ENCODE data around the gene DEFB128.
A peak's percentile ranks its signal among the peaks of the same experiment; 100 is the strongest.
"Not testable (repeated sequence)": the region's sequence is repeated elsewhere in the genome, so short reads cannot be mapped to it uniquely, and the experiment has no call there.

The DEFB128 gene

DNA sequence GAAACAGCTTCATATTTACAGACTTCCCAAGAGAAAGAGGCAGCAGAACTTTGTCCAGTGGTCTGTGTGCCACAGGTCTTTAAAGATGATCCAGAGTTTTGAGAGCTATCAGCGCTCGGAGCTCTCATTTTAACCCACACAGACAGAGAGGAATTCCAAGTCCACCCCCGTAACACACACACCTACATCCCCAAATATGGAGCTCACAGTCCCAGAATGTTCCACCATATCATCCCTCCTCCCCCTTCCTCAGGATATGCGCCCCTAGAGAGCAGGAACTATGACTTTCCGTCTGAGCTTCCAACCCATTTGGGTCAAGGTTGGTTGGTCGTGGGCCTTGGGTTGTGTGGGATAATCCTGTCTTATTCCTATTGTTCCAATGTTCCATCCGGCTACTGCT, at the start of gene DEFB128:
DEFB128 (minus strand) TSS at position 101 of the 400 bp plus-strand sequence; CDS start at position 13, 88 bp downstream.
- Mint-ChIP-seq H3K4me1 (ENCODE audit: low read depth) (peaks cover under 1% of the 10 kb centered on the region), H3K4me3 (no peak within 1 kb of the TSS), H3K27ac (no peak within 1 kb of the TSS), H3K36me3 (ENCODE audit: low read depth) (no peaks in the 10 kb centered on the region), H3K27me3 (peaks cover 52% of the 10 kb centered on the region), H3K9me3 (peaks cover 5% of the 10 kb centered on the region)
- DNase-seq, result no peak

GRCh38 chr20:237929-238328, 48.4 kb upstream of the DEFB128 start:
- no peaks in the 10 kb centered on the region for H3K36me3 Mint-ChIP-seq (ENCODE audit: low read depth)
- H3K9me3 Mint-ChIP-seq, result no peaks in the 10 kb centered on the region
- peak overlapping the region; percentile 89 for H3K27ac Mint-ChIP-seq
- peak overlapping the region; percentile 41 for H3K4me3 Mint-ChIP-seq
- H3K4me1 Mint-ChIP-seq (ENCODE audit: low read depth), result peaks cover 25% of the 10 kb centered on the region
- DNase-seq, result no peak
- no peaks in the 10 kb centered on the region for H3K27me3 Mint-ChIP-seq

GRCh38 chr20:237489-237888, 48.0 kb upstream of the DEFB128 start:
- H3K4me1 Mint-ChIP-seq (ENCODE audit: low read depth), result peaks cover 25% of the 10 kb centered on the region
- peak overlapping the region; percentile 41 for H3K4me3 Mint-ChIP-seq
- H3K27ac Mint-ChIP-seq, result peak overlapping the region; percentile 89
- no peaks in the 10 kb centered on the region for H3K9me3 Mint-ChIP-seq
- H3K36me3 Mint-ChIP-seq (ENCODE audit: low read depth), result no peaks in the 10 kb centered on the region
- no peak for DNase-seq
- H3K27me3 Mint-ChIP-seq, result no peaks in the 10 kb centered on the region

- no peaks in the 10 kb centered on the region for H3K36me3 Mint-ChIP-seq (ENCODE audit: low read depth)
- H3K27ac Mint-ChIP-seq, result peak overlapping the region; percentile 45
- no peaks in the 10 kb centered on the region for H3K27me3 Mint-ChIP-seq
Observed at GRCh38 chr20:235891-236290, 46.4 kb upstream of the DEFB128 start.

DNA sequence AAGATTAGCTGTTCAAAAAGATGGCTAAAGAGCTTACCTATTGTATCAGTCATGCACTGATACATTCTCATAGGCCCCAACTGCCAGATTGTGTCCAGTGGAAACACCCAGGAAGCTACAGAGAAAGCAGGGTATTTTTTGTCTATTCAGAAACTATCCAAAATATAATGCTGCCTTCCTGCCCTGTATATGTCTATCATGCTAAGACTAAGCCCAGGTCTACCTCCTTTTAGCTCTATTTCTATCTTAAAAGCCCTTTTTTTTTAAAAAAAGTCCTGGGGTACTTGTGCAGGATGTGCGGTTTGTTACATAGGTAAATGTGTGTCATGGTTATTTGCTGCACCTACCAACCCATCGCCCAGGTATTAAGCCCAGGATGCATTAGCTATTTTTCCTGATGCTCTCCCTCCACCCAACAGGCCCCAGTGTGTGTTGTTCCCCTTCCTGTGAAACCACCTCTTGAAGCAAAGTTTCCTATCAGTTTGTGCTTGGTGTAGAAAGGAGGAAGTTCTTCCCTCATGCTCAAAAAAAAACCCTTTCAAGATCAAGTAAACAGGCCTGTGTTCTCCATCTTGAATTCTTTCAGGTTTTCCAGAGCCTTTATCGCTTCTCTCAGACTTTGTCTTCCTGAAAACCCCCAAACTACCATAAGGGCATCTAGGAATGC, 38.1 kb upstream of the DEFB128 start:
- Mint-ChIP-seq H3K4me1 (ENCODE audit: low read depth) (peaks cover 16% of the 10 kb centered on the region), H3K27me3 (peaks cover 7% of the 10 kb centered on the region), H3K36me3 (ENCODE audit: low read depth) (no peaks in the 10 kb centered on the region), H3K4me3 (no peak overlapping the region), H3K9me3 (no peaks in the 10 kb centered on the region), H3K27ac (no peak overlapping the region)
- DNase-seq, result no peak

More at GRCh38 chr20:235891-236290, 46.4 kb upstream of the DEFB128 start:
- DNase-seq, result no peak
- no peak overlapping the region for H3K4me3 Mint-ChIP-seq
- H3K4me1 Mint-ChIP-seq (ENCODE audit: low read depth), result peaks cover 25% of the 10 kb centered on the region
- no peaks in the 10 kb centered on the region for H3K9me3 Mint-ChIP-seq

DNA sequence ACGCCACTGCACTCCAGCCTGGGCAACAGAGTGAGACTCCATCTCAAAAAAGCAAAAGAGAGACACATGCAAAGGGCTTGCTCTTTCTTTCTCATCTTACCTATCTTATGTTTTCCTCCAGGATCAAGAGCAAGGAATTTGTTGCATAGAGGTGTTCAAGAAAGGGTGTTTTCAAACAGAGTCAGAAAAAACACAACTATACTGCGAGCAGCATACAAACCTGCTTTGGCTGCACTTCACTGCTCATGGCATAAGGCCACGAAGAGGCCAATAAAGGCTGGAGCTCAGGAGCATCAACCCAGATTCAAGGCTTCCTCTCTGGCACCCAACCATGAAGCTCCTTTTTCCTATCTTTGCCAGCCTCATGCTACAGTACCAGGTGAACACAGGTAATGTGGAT, 37.4 kb upstream of the DEFB128 start, which contains the start of gene DEFB129:
DEFB129 (plus strand) TSS at position 301 of the 400 bp plus-strand sequence; CDS start at position 332, 31 bp downstream.
- no peak within 1 kb of the TSS for H3K27ac Mint-ChIP-seq
- peaks cover 16% of the 10 kb centered on the region for H3K4me1 Mint-ChIP-seq (ENCODE audit: low read depth)
- no peak within 1 kb of the TSS for H3K4me3 Mint-ChIP-seq
- H3K27me3 Mint-ChIP-seq, result peaks cover 7% of the 10 kb centered on the region
- DNase-seq, result no peak
- H3K36me3 Mint-ChIP-seq (ENCODE audit: low read depth), result no peaks in the 10 kb centered on the region
- no peaks in the 10 kb centered on the region for H3K9me3 Mint-ChIP-seq

- peaks cover 16% of the 10 kb centered on the region for H3K4me1 Mint-ChIP-seq (ENCODE audit: low read depth)
- H3K9me3 Mint-ChIP-seq; H3K27me3 Mint-ChIP-seq; H3K4me3 Mint-ChIP-seq; H3K27ac Mint-ChIP-seq; DNase-seq; H3K36me3 Mint-ChIP-seq (ENCODE audit: low read depth): not testable (repeated sequence)
Observed at GRCh38 chr20:225879-226278, 36.4 kb upstream of the DEFB128 start.

DNA sequence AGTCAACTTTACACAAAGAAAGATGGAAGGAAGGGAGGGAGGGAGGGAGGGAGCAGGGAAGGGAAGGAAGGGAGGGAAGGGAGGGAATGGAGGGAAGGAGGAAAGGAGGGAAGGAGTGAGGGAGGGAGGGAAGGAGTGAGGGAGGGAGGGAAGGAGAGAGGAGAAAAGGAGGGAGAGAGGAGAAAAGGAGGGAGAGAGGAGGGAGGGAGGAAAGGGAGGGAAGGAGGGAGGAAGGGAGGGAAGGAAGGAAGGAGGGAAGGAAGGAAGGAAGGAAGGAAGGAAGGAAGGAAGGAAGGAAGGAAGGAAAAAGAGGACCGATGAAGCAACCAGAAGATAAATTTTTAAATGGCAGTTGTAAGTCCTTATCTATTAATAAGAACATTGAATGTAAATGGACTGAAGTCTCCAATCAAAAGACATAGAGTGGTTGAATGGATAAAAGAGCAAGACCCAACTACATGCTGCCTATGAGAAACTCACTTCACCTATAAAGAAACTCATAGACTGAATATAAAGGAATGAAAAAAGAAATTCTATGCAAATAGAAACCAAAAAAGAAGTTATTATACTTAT, 31.8 kb upstream of the DEFB128 start:
- Mint-ChIP-seq H3K27me3 (peaks cover 36% of the 10 kb centered on the region), H3K4me1 (ENCODE audit: low read depth) (peaks cover 1% of the 10 kb centered on the region), H3K36me3 (ENCODE audit: low read depth) (no peaks in the 10 kb centered on the region), H3K27ac (no peak overlapping the region), H3K9me3 (no peaks in the 10 kb centered on the region), H3K4me3 (no peak overlapping the region)
- DNase-seq, result no peak

- Mint-ChIP-seq H3K27me3 (peaks cover 36% of the 10 kb centered on the region), H3K4me1 (ENCODE audit: low read depth) (no peaks in the 10 kb centered on the region), H3K27ac (no peak overlapping the region), H3K36me3 (ENCODE audit: low read depth) (no peaks in the 10 kb centered on the region), H3K4me3 (no peak overlapping the region), H3K9me3 (no peaks in the 10 kb centered on the region)
- DNase-seq, result no peak
Observed at GRCh38 chr20:219290-220115, 30.0 kb upstream of the DEFB128 start.

GRCh38 chr20:217266-217665, 27.8 kb upstream of the DEFB128 start:
- no peak overlapping the region for H3K4me3 Mint-ChIP-seq
- no peak for DNase-seq
- peaks cover 29% of the 10 kb centered on the region for H3K27me3 Mint-ChIP-seq
- no peaks in the 10 kb centered on the region for H3K9me3 Mint-ChIP-seq
- no peaks in the 10 kb centered on the region for H3K4me1 Mint-ChIP-seq (ENCODE audit: low read depth)
- no peaks in the 10 kb centered on the region for H3K36me3 Mint-ChIP-seq (ENCODE audit: low read depth)
- no peak overlapping the region for H3K27ac Mint-ChIP-seq

GRCh38 chr20:215796-216195, 26.3 kb upstream of the DEFB128 start:
- H3K4me1 Mint-ChIP-seq (ENCODE audit: low read depth), result no peaks in the 10 kb centered on the region

GRCh38 chr20:214383-214782, 24.9 kb upstream of the DEFB128 start:
- no peak for DNase-seq
- H3K27me3 Mint-ChIP-seq, result peaks cover 14% of the 10 kb centered on the region
- H3K27ac Mint-ChIP-seq, result no peak overlapping the region
- H3K36me3 Mint-ChIP-seq (ENCODE audit: low read depth), result no peaks in the 10 kb centered on the region
- no peak overlapping the region for H3K4me3 Mint-ChIP-seq
- H3K4me1 Mint-ChIP-seq (ENCODE audit: low read depth), result no peaks in the 10 kb centered on the region
- H3K9me3 Mint-ChIP-seq, result no peaks in the 10 kb centered on the region

More at GRCh38 chr20:215796-216195, 26.3 kb upstream of the DEFB128 start:
- Mint-ChIP-seq H3K36me3 (ENCODE audit: low read depth) (no peaks in the 10 kb centered on the region), H3K4me3 (no peak overlapping the region), H3K9me3 (no peaks in the 10 kb centered on the region), H3K27me3 (peaks cover 28% of the 10 kb centered on the region), H3K27ac (no peak overlapping the region)
- DNase-seq, result no peak

DNA sequence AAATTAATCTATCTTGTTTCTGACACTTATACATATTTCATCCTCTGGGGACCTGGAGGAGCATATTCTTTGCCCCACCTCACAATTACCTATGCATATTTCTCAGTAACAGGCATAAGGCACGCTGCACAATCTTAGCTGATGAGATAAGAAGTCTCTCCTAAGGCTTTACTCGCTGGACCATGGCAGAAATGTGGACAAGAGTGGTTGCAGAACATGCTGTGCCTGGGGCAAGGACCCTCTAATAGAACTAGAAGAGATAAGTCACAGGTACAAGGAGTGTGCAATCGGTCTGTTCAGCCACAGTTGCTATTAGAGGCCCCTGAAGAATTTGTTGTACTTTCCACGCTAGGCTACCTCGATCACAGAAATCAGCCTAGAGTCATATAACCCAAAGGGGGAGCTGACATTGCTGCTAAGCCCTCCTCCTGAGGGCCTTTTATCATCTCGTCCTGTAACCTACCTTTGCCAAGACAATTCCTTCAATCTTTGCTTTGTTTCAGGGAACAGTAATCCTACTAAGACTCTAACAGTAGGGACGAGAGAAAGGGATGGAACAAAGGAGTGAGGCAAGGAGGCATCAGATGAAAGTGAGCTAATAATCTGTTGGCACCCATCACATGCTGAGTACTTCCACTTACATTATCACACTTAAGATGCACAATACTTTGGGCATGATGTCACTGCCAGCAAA, 21.4 kb upstream of the DEFB128 start:
- DNase-seq, result no peak
- H3K4me3 Mint-ChIP-seq, result no peak overlapping the region

DNA sequence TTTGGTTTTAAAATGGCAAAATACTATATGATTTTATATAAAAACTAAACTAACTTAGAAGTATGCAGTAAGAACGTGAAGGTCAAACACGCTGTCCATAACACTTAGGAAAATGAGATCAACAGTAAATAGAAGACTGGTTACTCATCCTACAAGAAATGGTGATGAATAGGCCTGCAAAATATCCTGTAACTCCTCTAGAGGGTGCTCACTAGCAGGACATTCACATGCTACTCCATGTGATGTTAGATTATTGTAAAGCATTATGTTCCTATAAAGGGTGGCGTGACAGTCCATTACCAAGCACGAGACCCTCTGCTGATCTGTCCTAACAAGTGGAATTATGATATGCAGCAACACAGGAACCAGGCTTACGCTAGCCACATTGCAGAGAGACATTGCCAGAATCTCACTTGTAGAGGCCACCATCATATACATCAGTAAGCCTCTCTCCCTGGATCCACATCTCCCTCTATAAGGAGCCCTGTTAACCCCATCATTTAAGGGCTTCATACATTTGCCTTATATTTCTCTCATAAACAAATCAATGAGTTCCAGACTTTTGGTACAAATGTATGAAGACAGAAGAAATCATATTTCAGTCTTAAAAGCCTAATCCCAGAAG, 19.5 kb upstream of the DEFB128 start:
- DNase-seq, result peak; percentile 30
- no peak overlapping the region for H3K4me3 Mint-ChIP-seq
- no peak overlapping the region for H3K27ac Mint-ChIP-seq
- no peaks in the 10 kb centered on the region for H3K36me3 Mint-ChIP-seq (ENCODE audit: low read depth)
- peaks cover 1% of the 10 kb centered on the region for H3K4me1 Mint-ChIP-seq (ENCODE audit: low read depth)
- H3K27me3 Mint-ChIP-seq, result no peaks in the 10 kb centered on the region
- no peaks in the 10 kb centered on the region for H3K9me3 Mint-ChIP-seq

More for the DNA sequence above, 21.4 kb upstream of the DEFB128 start:
- H3K9me3 Mint-ChIP-seq, result no peaks in the 10 kb centered on the region
- no peak overlapping the region for H3K27ac Mint-ChIP-seq
- no peaks in the 10 kb centered on the region for H3K27me3 Mint-ChIP-seq
- no peaks in the 10 kb centered on the region for H3K36me3 Mint-ChIP-seq (ENCODE audit: low read depth)
- H3K4me1 Mint-ChIP-seq (ENCODE audit: low read depth), result peaks cover 1% of the 10 kb centered on the region

Measured in activated T-cell treated with anti-CD3 and anti-CD28 coated beads, Interleukin-2, amount 50 U/mL, for 24 hours (primary cell).